MM.1S (cell line): ENCODE results near the gene SCN10A.

Experiments used
- EZH2 ChIP-seq: fragments of 300-600 bp; sonication (generic); optimal IDR thresholded peaks from 2 replicates; pipeline ENCODE3; 2017; ENCODE audit warnings: low read depth, mild to moderate bottlenecking, antibody characterized with exemption, low read length, mixed read lengths
- TF ChIP-seq, protein P1 (sequence below): fragments of 300-600 bp; sonication (generic); IDR thresholded peaks from 2 replicates; pipeline ENCODE4 v1.5.1; 2016; ENCODE audit warnings: antibody characterized with exemption, low read length, mixed read lengths

- TF ChIP-seq, protein P1, sequence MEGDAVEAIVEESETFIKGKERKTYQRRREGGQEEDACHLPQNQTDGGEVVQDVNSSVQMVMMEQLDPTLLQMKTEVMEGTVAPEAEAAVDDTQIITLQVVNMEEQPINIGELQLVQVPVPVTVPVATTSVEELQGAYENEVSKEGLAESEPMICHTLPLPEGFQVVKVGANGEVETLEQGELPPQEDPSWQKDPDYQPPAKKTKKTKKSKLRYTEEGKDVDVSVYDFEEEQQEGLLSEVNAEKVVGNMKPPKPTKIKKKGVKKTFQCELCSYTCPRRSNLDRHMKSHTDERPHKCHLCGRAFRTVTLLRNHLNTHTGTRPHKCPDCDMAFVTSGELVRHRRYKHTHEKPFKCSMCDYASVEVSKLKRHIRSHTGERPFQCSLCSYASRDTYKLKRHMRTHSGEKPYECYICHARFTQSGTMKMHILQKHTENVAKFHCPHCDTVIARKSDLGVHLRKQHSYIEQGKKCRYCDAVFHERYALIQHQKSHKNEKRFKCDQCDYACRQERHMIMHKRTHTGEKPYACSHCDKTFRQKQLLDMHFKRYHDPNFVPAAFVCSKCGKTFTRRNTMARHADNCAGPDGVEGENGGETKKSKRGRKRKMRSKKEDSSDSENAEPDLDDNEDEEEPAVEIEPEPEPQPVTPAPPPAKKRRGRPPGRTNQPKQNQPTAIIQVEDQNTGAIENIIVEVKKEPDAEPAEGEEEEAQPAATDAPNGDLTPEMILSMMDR, result no peak
- TF ChIP-seq EZH2, result no peak
Measured at GRCh38 chr3:38757721-38758120, 58.3 kb downstream of the SCN10A start.
